Activated CD4-positive, alpha-beta T cell treated with anti-CD3 and anti-CD28 coated beads for 24 hours (primary cell): ENCODE measurements around the gene MAPKAPK2.

Source experiments
- DNase-seq, 2 donors: peaks; one replicate each; pipeline ENCODE4 v3.0.0-alpha.2; 2020; ENCODE audit warnings: low read depth in 2 of 2

Gene MAPKAPK2

GRCh38 chr1:206703661-206704060, 19.0 kb downstream of the MAPKAPK2 start:
- DNase-seq: peak; percentile 25 to 39

- DNase-seq: no peak
Observed at GRCh38 chr1:206704226-206704625, 19.5 kb downstream of the MAPKAPK2 start.

GRCh38 chr1:206705191-206705590, 20.5 kb downstream of the MAPKAPK2 start:
- DNase-seq: no peak

GRCh38 chr1:206705726-206706297, 21.1 kb downstream of the MAPKAPK2 start:
- no peak for DNase-seq

- DNase-seq: peak; percentile 55 to 57
Observed at GRCh38 chr1:206706298-206706791, 21.6 kb downstream of the MAPKAPK2 start.

- DNase-seq: no peak
Observed at GRCh38 chr1:206706806-206707366, 22.2 kb downstream of the MAPKAPK2 start.

- no peak for DNase-seq
Observed at GRCh38 chr1:206708058-206708457, 23.4 kb downstream of the MAPKAPK2 start.

GRCh38 chr1:206708882-206709281, 24.2 kb downstream of the MAPKAPK2 start:
- DNase-seq: no peak

- no peak for DNase-seq
Observed at GRCh38 chr1:206709322-206709721, 24.6 kb downstream of the MAPKAPK2 start.

- DNase-seq: no peak
Observed at GRCh38 chr1:206709772-206710459, 25.2 kb downstream of the MAPKAPK2 start.

GRCh38 chr1:206710460-206710823, 25.7 kb downstream of the MAPKAPK2 start:
- DNase-seq: no peak

- no peak for DNase-seq
Observed at GRCh38 chr1:206713070-206713469, 28.4 kb downstream of the MAPKAPK2 start.

- no peak for DNase-seq
Observed at GRCh38 chr1:206713910-206714312, 29.2 kb downstream of the MAPKAPK2 start.

GRCh38 chr1:206714331-206715058, 29.8 kb downstream of the MAPKAPK2 start:
- no peak for DNase-seq

- DNase-seq: no peak
Observed at GRCh38 chr1:206715120-206715519, 30.4 kb downstream of the MAPKAPK2 start.

- no peak for DNase-seq
Observed at GRCh38 chr1:206715552-206716158, 30.9 kb downstream of the MAPKAPK2 start.

- DNase-seq: no peak
Observed at GRCh38 chr1:206716159-206716869, 31.6 kb downstream of the MAPKAPK2 start.

- no peak for DNase-seq
Observed at GRCh38 chr1:206716870-206717673, 32.4 kb downstream of the MAPKAPK2 start.

GRCh38 chr1:206717674-206717989, 32.9 kb downstream of the MAPKAPK2 start:
- DNase-seq: no peak

- DNase-seq: no peak
Observed at GRCh38 chr1:206719169-206719839, 34.6 kb downstream of the MAPKAPK2 start.
